IMR-90 (cell line): ENCODE data around the gene MCRIP2. TPM values are rescaled to one million over a fixed set of nuclear protein-coding genes. Genes with fewer than 3 reads are reported as not detected.

ENCODE experiments used
- ATAC-seq: fragments of 200-7000 bp; cut with Tn5 transposase; 2 replicates; pipeline ENCODE4 v1.9.1; 2020; ENCODE audit warnings: low read depth, mild to moderate bottlenecking, moderate library complexity
- BruUV-seq: library from RNA; stranded (reverse); fragments of 400-500 nt; replicated peaks from 2 replicates; lab custom pipeline; 2021; lab: Mats Ljungman, UMichigan
- CTCF ChIA-PET: fragments of 300-600 bp; formaldehyde crosslinking; extraction: SDS; loops from one replicate; lab custom pipeline; 2021; ENCODE audit warnings: antibody characterized with exemption; lab: Yijun Ruan, JAX
- POLR2A ChIA-PET: fragments of 300-600 bp; sonication (Branson Sonifier 250); formaldehyde crosslinking; loops from one replicate; lab custom pipeline; 2022; ENCODE audit warnings: antibody characterized with exemption; ENCODE audit not compliant: unreplicated experiment; lab: Charles Lee
- DNase-seq: peaks from one replicate; pipeline ENCODE4 v3.0.0; 2013
- H2AFZ ChIP-seq: replicated peaks from 2 replicates; pipeline ENCODE3; 2013; ENCODE audit warnings: low read length, mild to moderate bottlenecking; ENCODE audit not compliant: poor library complexity
- H2AK5ac ChIP-seq: 2 replicates; pipeline ENCODE4 v1.6.1; 2013; ENCODE audit warnings: low read depth, low read length, inconsistent platforms
- H2AK9ac ChIP-seq: replicated peaks from 2 replicates; pipeline ENCODE3; 2013; ENCODE audit warnings: mild to moderate bottlenecking, low read depth, low read length, moderate library complexity; ENCODE audit not compliant: poor library complexity
- H2BK120ac ChIP-seq: 2 replicates; pipeline ENCODE4 v1.6.1; 2013; ENCODE audit warnings: low read depth, low read length, inconsistent platforms
- H2BK15ac ChIP-seq: 3 replicates; pipeline ENCODE4 v1.6.1; 2013; ENCODE audit warnings: low read depth, low read length, inconsistent platforms
- H2BK20ac ChIP-seq: 2 replicates; pipeline ENCODE4 v1.6.1; 2013; ENCODE audit warnings: low read depth, mild to moderate bottlenecking, inconsistent platforms, low read length, moderate library complexity
- H2BK5ac ChIP-seq: 2 replicates; pipeline ENCODE4 v1.6.1; 2013; ENCODE audit warnings: mild to moderate bottlenecking, low read depth, low read length, inconsistent platforms; ENCODE audit not compliant: poor library complexity, severe bottlenecking
- H3K14ac ChIP-seq: replicated peaks from 2 replicates; pipeline ENCODE4 v1.6.1; 2013; ENCODE audit warnings: low read depth, low read length, inconsistent platforms
- H3K18ac ChIP-seq: 2 replicates; pipeline ENCODE4 v1.6.1; 2013; ENCODE audit warnings: low read depth, low read length, control low read depth
- H3K23ac ChIP-seq: 2 replicates; pipeline ENCODE4 v1.6.1; 2013; ENCODE audit warnings: low read depth, low read length, inconsistent platforms
- H3K27ac ChIP-seq: 2 replicates; pipeline ENCODE4 v1.5.1; 2013; ENCODE audit warnings: mild to moderate bottlenecking, control low read depth, low read length; ENCODE audit not compliant: insufficient read depth
- H3K27me3 ChIP-seq: 2 replicates; pipeline ENCODE4 v1.6.1; 2013; ENCODE audit warnings: low read length; ENCODE audit not compliant: control insufficient read depth, insufficient read depth
- H3K36me3 ChIP-seq: 2 replicates; pipeline ENCODE4 v1.6.1; 2013; ENCODE audit warnings: low read length, mixed read lengths; ENCODE audit not compliant: control insufficient read depth, insufficient read depth
- H3K4ac ChIP-seq: 2 replicates; pipeline ENCODE4 v1.6.1; 2013; ENCODE audit warnings: low read depth, low read length, inconsistent platforms
- H3K4me1 ChIP-seq: 2 replicates; pipeline ENCODE4 v1.6.1; 2013; ENCODE audit warnings: low read length, mixed read lengths; ENCODE audit not compliant: control insufficient read depth, insufficient read depth
- H3K4me2 ChIP-seq: 2 replicates; pipeline ENCODE4 v1.6.1; 2013; ENCODE audit warnings: low read depth, mild to moderate bottlenecking, control low read depth, low read length, moderate library complexity
- H3K4me3 ChIP-seq: 2 replicates; pipeline ENCODE4 v1.5.1; 2013; ENCODE audit warnings: low read depth, mild to moderate bottlenecking, control low read depth, low read length, moderate library complexity; ENCODE audit not compliant: insufficient read depth
- H3K56ac ChIP-seq: 2 replicates; pipeline ENCODE4 v1.6.1; 2013; ENCODE audit warnings: low read length, inconsistent platforms; ENCODE audit not compliant: insufficient read depth; ENCODE audit errors: extremely low read depth
- H3K79me1 ChIP-seq, 2 experiments: 2 replicates each; pipeline ENCODE4 v1.6.1; 2013; ENCODE audit warnings: low read length in 2 of 2, inconsistent platforms in 1 of 2, low read depth in 1 of 2
- H3K9ac ChIP-seq: 2 replicates; pipeline ENCODE4 v1.6.1; 2013; ENCODE audit warnings: low read depth, low read length, control low read depth
- H3K9me1 ChIP-seq: 2 replicates; pipeline ENCODE4 v1.6.1; 2013; ENCODE audit warnings: low read length, inconsistent platforms; ENCODE audit not compliant: insufficient read depth
- H3K9me3 ChIP-seq: 2 replicates; pipeline ENCODE4 v1.6.1; 2013; ENCODE audit warnings: low read length; ENCODE audit not compliant: control insufficient read depth, insufficient read depth
- H4K20me1 ChIP-seq: 2 replicates; pipeline ENCODE4 v1.6.1; 2013; ENCODE audit warnings: low read length, inconsistent platforms; ENCODE audit not compliant: insufficient read depth
- H4K5ac ChIP-seq: 2 replicates; pipeline ENCODE4 v1.6.1; 2013; ENCODE audit warnings: mild to moderate bottlenecking, low read depth, low read length, control low read depth
- H4K8ac ChIP-seq, 2 experiments: 2 replicates each; pipeline ENCODE4 v1.6.1; 2013; ENCODE audit warnings: low read depth in 2 of 2, low read length in 2 of 2, control low read depth in 1 of 2, inconsistent platforms in 1 of 2
- H4K91ac ChIP-seq: 2 replicates; pipeline ENCODE4 v1.6.1; 2013; ENCODE audit warnings: low read depth, low read length, inconsistent platforms; ENCODE audit not compliant: insufficient read depth
- BHLHE40 ChIP-seq: fragments of 150-350 bp; IDR thresholded peaks from 2 replicates; pipeline ENCODE4 v1.6.1; 2016; ENCODE audit warnings: mild to moderate bottlenecking, low read depth, low read length
- CEBPB ChIP-seq: IDR thresholded peaks from 2 replicates; pipeline ENCODE4 v1.6.1; 2012; ENCODE audit warnings: low read depth, low read length, improper control_type of control experiment
- CHD1 ChIP-seq: IDR thresholded peaks from 2 replicates; pipeline ENCODE4 v1.6.1; 2012; ENCODE audit warnings: low read depth, low read length, improper control_type of control experiment
- ELK1 ChIP-seq: fragments of 150-350 bp; IDR thresholded peaks from 2 replicates; pipeline ENCODE4 v1.6.1; 2016; ENCODE audit warnings: low read depth, mild to moderate bottlenecking, low read length, moderate library complexity, borderline replicate concordance
- FOS ChIP-seq: fragments of 150-350 bp; IDR thresholded peaks from 2 replicates; pipeline ENCODE4 v1.6.1; 2016; ENCODE audit warnings: low read depth, low read length
- MAFK ChIP-seq: IDR thresholded peaks from 2 replicates; pipeline ENCODE4 v1.6.1; 2012; ENCODE audit warnings: low read depth, low read length, improper control_type of control experiment
- MAZ ChIP-seq: IDR thresholded peaks from 2 replicates; pipeline ENCODE4 v1.6.1; 2012; ENCODE audit warnings: low read depth, mild to moderate bottlenecking, low read length, improper control_type of control experiment, moderate library complexity, borderline replicate concordance
- MXI1 ChIP-seq: IDR thresholded peaks from 2 replicates; pipeline ENCODE4 v1.6.1; 2012; ENCODE audit warnings: low read depth, mild to moderate bottlenecking, low read length, moderate library complexity, borderline replicate concordance
- NFE2L2 ChIP-seq: fragments of 150-350 bp; IDR thresholded peaks from 2 replicates; pipeline ENCODE4 v1.6.1; 2016; ENCODE audit warnings: low read depth, mild to moderate bottlenecking, low read length
- POLR2A ChIP-seq: IDR thresholded peaks from 2 replicates; pipeline ENCODE4 v1.6.1; 2012; ENCODE audit warnings: mild to moderate bottlenecking, low read depth, low read length
- RAD21 ChIP-seq: IDR thresholded peaks from 2 replicates; pipeline ENCODE4 v1.6.1; 2012; ENCODE audit warnings: low read length, improper control_type of control experiment
- RCOR1 ChIP-seq: IDR thresholded peaks from 2 replicates; pipeline ENCODE4 v1.6.1; 2012; ENCODE audit warnings: mild to moderate bottlenecking, low read length, improper control_type of control experiment; ENCODE audit not compliant: insufficient replicate concordance
- RFX5 ChIP-seq: IDR thresholded peaks from 2 replicates; pipeline ENCODE4 v1.8.0; 2012; ENCODE audit warnings: low read depth, mild to moderate bottlenecking, low read length, moderate library complexity
- SMC3 ChIP-seq: fragments of 150-350 bp; IDR thresholded peaks from 2 replicates; pipeline ENCODE4 v1.6.1; 2016; ENCODE audit warnings: low read depth, mild to moderate bottlenecking, antibody characterized with exemption, low read length, moderate library complexity
- USF2 ChIP-seq: fragments of 150-350 bp; IDR thresholded peaks from 2 replicates; pipeline ENCODE4 v1.6.1; 2017; ENCODE audit warnings: mild to moderate bottlenecking, antibody characterized with exemption, low read length, low read depth
- WGBS, 2 experiments: methylation state at CpG; one replicate each; pipeline versions ENCODE4 v1.1.5 to v1.1.7; 2013; ENCODE audit warnings: missing lambda C conversion rate in 2 of 2; ENCODE audit not compliant: insufficient read length in 1 of 2; ENCODE audit errors: extremely low coverage in 2 of 2; 5-methylcytosine and 5-hydroxymethylcytosine counted together
- dilution Hi-C: fragments of 300-500 bp; cut with HindIII; formaldehyde crosslinking; loops from one replicate; pipeline ENCODE4 v1.14.3; 2018; ENCODE audit warnings: low sequenced_read_pairs; ENCODE audit not compliant: unreplicated experiment
- in situ Hi-C: fragments of 300-500 bp; cut with MboI; formaldehyde crosslinking; loops from 3 replicates; pipeline ENCODE4 v1.14.3; 2019; ENCODE audit warnings: low sequenced_read_pairs, inconsistent platforms, mixed read lengths
- intact Hi-C: fragments of 100-400 bp; cut with micrococcal nuclease; formaldehyde crosslinking; loops from 2 replicates; pipeline ENCODE4 v1.10.0; 2022
- polyA plus RNA-seq, 3 experiments: library from polyadenylated mRNA; depleted of rRNA; stranded (reverse); fragments of >200 nt; gene quantifications; 2 replicates each; pipeline ENCODE4 v1.2.3, GENCODE V29; 2012; ENCODE audit warnings: low replicate concordance in 1 of 3
- total RNA-seq: library from RNA; depleted of rRNA; stranded (reverse); fragments of >200 nt; gene quantifications from 2 replicates; pipeline ENCODE4 v1.2.3, GENCODE V29; 2012
- TF ChIP-seq, protein P1 (sequence below): conservative IDR thresholded peaks from 2 replicates; pipeline ENCODE4 v1.5.1; 2012; ENCODE audit warnings: mild to moderate bottlenecking, low read depth, low read length, improper control_type of control experiment

Gene MCRIP2
- total and polyA plus RNA-seq, 2 of the 4 experiments (the other 2 are of a cell fraction) = 6.3 to 19.6 TPM

- ATAC-seq = no peak
- no peak overlapping the region for H4K8ac ChIP-seq
- H3K79me1 ChIP-seq = no peaks in the 10 kb centered on the region
- no peak overlapping the region for H3K9ac ChIP-seq
- H3K4ac ChIP-seq = no peak overlapping the region
- H3K9me1 ChIP-seq = peaks cover 4% of the 10 kb centered on the region; the same call in 1 of the 2 replicates
- H4K91ac ChIP-seq = no peak overlapping the region
- no peak overlapping the region for H2BK15ac ChIP-seq
- ChIA-PET POLR2A (no interaction called here), CTCF (no interaction called here)
- TF ChIP-seq CEBPB = no peak
- no peak for TF ChIP-seq NFE2L2
- no peak for TF ChIP-seq MAZ
- no peak for TF ChIP-seq BHLHE40
- TF ChIP-seq MXI1 = no peak
- TF ChIP-seq, protein P1, sequence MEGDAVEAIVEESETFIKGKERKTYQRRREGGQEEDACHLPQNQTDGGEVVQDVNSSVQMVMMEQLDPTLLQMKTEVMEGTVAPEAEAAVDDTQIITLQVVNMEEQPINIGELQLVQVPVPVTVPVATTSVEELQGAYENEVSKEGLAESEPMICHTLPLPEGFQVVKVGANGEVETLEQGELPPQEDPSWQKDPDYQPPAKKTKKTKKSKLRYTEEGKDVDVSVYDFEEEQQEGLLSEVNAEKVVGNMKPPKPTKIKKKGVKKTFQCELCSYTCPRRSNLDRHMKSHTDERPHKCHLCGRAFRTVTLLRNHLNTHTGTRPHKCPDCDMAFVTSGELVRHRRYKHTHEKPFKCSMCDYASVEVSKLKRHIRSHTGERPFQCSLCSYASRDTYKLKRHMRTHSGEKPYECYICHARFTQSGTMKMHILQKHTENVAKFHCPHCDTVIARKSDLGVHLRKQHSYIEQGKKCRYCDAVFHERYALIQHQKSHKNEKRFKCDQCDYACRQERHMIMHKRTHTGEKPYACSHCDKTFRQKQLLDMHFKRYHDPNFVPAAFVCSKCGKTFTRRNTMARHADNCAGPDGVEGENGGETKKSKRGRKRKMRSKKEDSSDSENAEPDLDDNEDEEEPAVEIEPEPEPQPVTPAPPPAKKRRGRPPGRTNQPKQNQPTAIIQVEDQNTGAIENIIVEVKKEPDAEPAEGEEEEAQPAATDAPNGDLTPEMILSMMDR = no peak
- TF ChIP-seq POLR2A = no peak
- TF ChIP-seq ELK1 = no peak
- TF ChIP-seq RAD21 = no peak
- no peak for TF ChIP-seq SMC3
- TF ChIP-seq RFX5 = no peak
- TF ChIP-seq USF2 = no peak
- no peak for TF ChIP-seq FOS
- no peak for TF ChIP-seq RCOR1
- no peak for TF ChIP-seq MAFK
- no peak for TF ChIP-seq CHD1
- H2BK5ac ChIP-seq = no peak overlapping the region
- no peak overlapping the region for H3K56ac ChIP-seq
- H3K18ac ChIP-seq = no peak overlapping the region
- H3K9me3 ChIP-seq = no peaks in the 10 kb centered on the region
- peaks cover 4% of the 10 kb centered on the region for H3K36me3 ChIP-seq
- H2AK5ac ChIP-seq = no peak overlapping the region
- H2AFZ ChIP-seq = no peak overlapping the region
- H3K27ac ChIP-seq = no peak overlapping the region
- H3K4me3 ChIP-seq = no peak overlapping the region
- intact Hi-C loops = no loop called here
- no peak for DNase-seq
- no peak overlapping the region for H3K4me2 ChIP-seq
- no peak overlapping the region for H3K14ac ChIP-seq
- H4K20me1 ChIP-seq = no peaks in the 10 kb centered on the region
- WGBS, 2 experiments = 90% methylated on average over 4 of the region's 21 CpGs; no CpG with 5 or more reads in 1 of the 2 experiments
- in situ Hi-C loops = no loop called here
- H3K4me1 ChIP-seq = peaks cover 5% of the 10 kb centered on the region
- dilution Hi-C loops = no loop called here
- no peak overlapping the region for H2BK20ac ChIP-seq
- no peak overlapping the region for H2AK9ac ChIP-seq
- no peak overlapping the region for H3K23ac ChIP-seq
- BruUV-seq = no TSS peak
- H2BK120ac ChIP-seq = no peak overlapping the region
- H4K5ac ChIP-seq = no peak overlapping the region
- H3K27me3 ChIP-seq = no peaks in the 10 kb centered on the region
Measured at GRCh38 chr16:662597-662996, 21.0 kb downstream of the MCRIP2 start.
